ENCODE data around the gene BANF2.

The BANF2 gene

DNA sequence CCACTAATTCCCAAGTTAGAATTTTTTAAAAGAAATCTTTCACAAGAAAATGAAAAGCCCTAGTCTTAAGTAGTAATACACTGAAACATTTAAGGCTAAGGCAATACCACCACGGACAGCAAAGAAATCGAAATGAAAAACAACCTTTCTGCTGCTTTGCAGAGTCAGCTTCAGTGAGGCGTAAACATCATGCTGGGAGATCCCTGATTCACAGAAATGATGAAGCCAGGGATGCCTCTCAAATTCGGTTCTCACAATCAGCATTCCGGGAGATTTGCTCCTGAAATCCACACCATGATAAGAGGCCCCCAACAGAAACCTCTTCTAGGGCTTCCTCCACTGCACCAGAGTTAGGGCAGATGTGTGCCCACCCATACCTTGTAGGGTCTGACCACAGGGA lies 36.3 kb upstream of the BANF2 start:
- in situ Hi-C loops (cut with MboI; ENCODE audit: low sequenced_read_pairs), result no loop called here

DNA sequence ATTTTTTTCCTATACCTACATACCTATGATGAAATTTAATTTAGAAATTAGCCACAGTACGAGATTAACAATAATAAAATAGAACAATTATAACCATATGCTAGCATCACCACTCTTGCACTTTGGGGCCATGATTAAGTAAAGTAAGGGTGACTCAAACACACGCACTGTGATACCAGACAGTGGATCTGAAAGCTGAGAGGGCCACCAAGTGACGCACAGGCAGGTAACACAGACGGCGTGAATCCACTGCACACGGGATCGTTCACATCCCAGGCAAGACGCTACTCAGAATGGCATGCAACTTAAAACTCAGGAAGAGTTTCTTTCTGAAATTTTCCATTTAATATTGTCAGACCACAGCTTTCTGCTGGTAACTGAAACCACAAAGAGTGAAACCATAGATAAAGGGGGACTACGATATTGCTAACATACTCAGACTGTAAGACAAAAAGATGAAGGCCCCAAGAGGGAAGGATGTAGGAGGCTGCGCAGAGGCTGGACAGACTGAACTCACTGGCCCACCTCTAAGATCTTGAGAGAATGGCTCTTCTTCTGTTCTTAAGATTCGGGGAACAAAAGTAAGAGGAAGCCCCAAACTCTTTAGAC lies 35.6 kb upstream of the BANF2 start:
- in situ Hi-C loops (cut with MboI; ENCODE audit: low sequenced_read_pairs), result no loop called here

DNA sequence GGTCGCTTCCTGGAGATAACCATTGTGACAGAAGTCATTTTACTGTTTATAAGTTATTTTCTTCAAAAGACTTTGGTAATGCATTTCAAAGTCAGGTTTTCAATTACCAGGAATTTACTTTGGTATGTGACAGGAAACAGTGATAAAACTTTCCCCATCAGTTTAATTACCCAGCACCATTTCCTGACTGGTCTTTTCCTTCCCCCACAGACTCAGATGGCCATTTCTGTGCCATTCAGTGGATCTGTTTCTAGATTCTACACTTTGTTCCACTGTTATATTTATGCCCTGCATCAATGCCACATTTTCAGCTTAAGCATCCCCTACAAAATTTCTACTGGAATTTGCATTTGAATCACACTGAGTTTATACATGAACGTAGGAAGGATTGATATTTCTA lies 34.0 kb upstream of the BANF2 start:
- in situ Hi-C loops (cut with MboI; ENCODE audit: low sequenced_read_pairs), result no loop called here

GRCh38 chr20:17666481-17666880 lies 33.3 kb upstream of the BANF2 start:
- in situ Hi-C loops (cut with MboI; ENCODE audit: low sequenced_read_pairs), result no loop called here

- in situ Hi-C loops (cut with MboI; ENCODE audit: low sequenced_read_pairs), result no loop called here
These were observed 32.3 kb upstream of the BANF2 start for GRCh38 chr20:17667445-17667844.

GRCh38 chr20:17668432-17668831 lies 31.3 kb upstream of the BANF2 start:
- in situ Hi-C loops (cut with MboI; ENCODE audit: low sequenced_read_pairs), result no loop called here

DNA sequence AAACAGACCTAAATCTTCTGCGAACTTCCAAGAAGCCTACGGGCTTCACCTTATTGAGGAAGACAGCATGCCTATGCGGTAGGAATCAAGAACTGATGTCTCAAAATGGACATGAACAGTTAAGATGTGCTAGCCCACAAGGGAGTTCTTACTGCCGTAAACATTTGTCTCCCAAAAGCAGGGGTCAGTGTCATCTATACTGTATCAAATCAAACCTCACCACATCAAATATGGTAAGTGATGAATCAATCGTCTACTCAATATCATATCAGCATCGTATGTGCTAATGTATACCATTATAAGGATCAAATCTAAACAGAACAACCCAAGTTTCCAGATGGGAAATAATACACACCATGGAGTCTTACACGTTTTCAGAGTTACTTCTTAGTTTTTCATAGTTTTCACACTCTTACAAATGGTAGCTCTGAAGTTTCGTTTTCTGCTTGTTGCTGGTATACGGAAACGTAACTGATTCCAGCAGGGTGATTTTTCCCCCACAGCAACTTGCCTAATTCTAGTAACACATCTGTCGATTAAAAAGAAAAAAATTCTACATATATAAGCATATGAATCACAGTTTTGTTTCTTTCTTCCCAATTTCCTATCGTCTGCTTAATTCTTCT lies 30.3 kb upstream of the BANF2 start:
- in situ Hi-C loops (cut with MboI; ENCODE audit: low sequenced_read_pairs), result no loop called here

GRCh38 chr20:17671011-17671410 lies 28.8 kb upstream of the BANF2 start:
- in situ Hi-C loops (cut with MboI; ENCODE audit: low sequenced_read_pairs), result no loop called here

DNA sequence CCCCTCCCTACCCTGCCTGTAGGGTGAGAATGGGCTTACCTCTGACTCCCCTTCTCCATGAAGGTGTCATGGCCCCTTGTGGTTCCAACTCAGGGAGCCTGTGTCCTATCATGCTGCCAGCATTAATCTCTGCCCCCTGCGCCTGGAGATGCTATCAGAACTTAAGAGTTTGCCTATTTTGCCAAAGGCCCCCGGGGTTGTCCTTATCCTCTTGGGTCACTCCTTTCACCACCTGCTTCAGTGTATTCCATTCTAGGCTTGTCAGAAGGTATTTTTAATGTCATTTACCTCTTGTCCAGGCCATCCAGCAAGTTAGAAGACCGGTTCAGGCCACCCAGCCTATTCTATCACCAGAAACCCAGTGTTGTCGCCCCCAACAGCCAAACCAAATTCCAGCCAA lies 28.2 kb upstream of the BANF2 start:
- in situ Hi-C loops (cut with MboI; ENCODE audit: low sequenced_read_pairs), result no loop called here

GRCh38 chr20:17673084-17673483 lies 26.7 kb upstream of the BANF2 start:
- in situ Hi-C loops (cut with MboI; ENCODE audit: low sequenced_read_pairs), result no loop called here

- in situ Hi-C loops (cut with MboI; ENCODE audit: low sequenced_read_pairs), result no loop called here
These were observed 24.8 kb upstream of the BANF2 start for GRCh38 chr20:17674722-17675518.

GRCh38 chr20:17675519-17676377 lies 24.0 kb upstream of the BANF2 start:
- in situ Hi-C loops (cut with MboI; ENCODE audit: low sequenced_read_pairs), result no loop called here

DNA sequence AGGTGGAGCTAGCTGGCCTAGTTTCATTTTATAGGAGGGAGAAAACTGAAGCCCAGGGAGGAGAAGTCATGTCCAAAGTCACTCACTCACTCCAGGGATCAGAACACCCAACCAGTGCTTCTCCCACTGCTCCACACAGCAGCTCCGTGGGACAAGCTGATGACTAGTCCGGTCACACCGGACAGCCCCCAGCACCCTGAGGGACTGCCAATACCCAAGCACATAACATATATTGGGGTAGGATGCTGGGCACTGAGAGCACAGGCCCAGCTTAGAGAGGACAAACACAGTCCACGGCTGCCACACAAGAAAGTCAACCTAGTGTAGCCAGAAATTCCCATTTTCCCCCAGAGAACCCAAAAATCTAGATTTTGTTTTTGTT lies 23.4 kb upstream of the BANF2 start:
- in situ Hi-C loops (cut with MboI; ENCODE audit: low sequenced_read_pairs), result no loop called here

GRCh38 chr20:17676942-17677341 lies 22.8 kb upstream of the BANF2 start:
- in situ Hi-C loops (cut with MboI; ENCODE audit: low sequenced_read_pairs), result no loop called here

DNA sequence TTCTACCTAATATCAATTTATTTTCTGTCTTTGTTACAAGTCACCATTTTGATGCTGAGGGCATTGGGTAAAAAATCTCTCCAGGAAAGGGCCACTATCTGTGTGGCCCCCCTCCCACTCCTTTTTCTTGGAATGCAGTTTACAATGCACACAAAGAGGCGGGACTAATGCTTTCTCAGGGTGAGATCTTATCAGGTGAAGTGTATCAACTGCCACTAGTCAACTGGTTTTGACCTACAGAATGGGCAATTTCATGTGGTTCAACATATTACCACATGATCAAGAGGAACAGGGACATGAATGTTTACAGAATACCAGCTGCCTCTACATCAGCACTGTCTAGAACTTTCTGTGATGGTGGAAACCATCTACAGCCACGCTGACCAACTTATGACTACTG lies 21.5 kb upstream of the BANF2 start:
- in situ Hi-C loops (cut with MboI; ENCODE audit: low sequenced_read_pairs), result no loop called here

GRCh38 chr20:17678886-17679285 lies 20.9 kb upstream of the BANF2 start:
- in situ Hi-C loops (cut with MboI; ENCODE audit: low sequenced_read_pairs), result no loop called here

GRCh38 chr20:17679941-17680835 lies 19.6 kb upstream of the BANF2 start:
- in situ Hi-C loops (cut with MboI; ENCODE audit: low sequenced_read_pairs), result no loop called here

GRCh38 chr20:17680836-17681725 lies 18.7 kb upstream of the BANF2 start:
- in situ Hi-C loops (cut with MboI; ENCODE audit: low sequenced_read_pairs), result no loop called here

- in situ Hi-C loops (cut with MboI; ENCODE audit: low sequenced_read_pairs), result no loop called here
These were observed 18.1 kb upstream of the BANF2 start for GRCh38 chr20:17681726-17682102.
